Measurements from ENCODE around the gene GLIS1.
"Not testable (repeated sequence)": the region's sequence is repeated elsewhere in the genome, so short reads cannot be mapped to it uniquely, and the experiment has no call there.

The GLIS1 gene

DNA sequence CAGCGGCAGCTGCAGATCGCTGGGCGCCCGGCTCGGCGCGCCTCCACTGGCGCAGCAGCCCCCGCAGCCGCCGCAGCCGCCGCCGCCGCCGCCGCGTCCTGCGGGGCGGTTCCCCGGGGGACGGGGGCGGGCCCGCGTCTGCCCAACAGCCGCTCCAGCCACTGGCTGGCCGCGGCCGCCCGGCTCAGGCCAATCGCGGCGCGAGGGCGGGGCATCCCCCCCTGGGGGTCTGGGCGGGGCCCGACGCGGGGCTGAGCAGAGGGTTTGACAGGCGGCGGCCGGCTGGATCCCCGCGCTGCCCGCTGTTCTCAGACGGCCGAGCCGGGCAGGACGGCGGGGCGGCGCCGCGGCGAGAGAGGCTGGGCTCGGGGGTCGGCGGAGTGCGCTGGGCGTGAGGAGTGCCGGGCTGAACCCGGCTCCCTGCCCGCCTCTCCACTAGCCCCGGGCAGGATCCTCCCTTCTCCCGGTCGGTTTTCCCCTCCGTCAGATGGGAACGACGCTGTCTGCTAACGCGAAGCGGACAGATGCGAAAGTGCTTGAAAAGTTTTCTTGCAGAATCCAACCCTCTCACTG lies at the start of gene GLIS1:
Gene GLIS1 (minus strand): TSS at position 56 of the 573 bp plus-strand sequence. CDS start 1,100 bp downstream, outside the sequence.
- DNase-seq, result no peak

DNA sequence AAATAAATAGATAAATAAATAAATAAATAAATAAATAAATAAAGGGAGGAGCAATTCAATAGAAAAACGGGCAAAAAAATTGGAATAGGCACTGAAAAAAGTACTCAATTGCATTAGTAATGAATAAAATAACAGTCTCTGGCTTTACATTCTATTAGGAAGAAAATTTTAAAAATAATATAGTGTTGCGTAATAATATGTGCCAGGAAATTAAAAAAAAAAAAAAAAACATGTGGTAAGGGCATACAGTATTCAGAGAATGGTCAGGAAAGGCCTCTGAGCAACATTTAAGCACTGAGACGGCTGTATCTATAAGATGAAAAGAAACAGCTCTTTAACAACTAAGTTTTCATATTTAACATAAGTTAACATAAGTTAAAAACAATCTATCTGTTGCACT lies 48.7 kb upstream of the GLIS1 start:
- no peak for DNase-seq

DNA sequence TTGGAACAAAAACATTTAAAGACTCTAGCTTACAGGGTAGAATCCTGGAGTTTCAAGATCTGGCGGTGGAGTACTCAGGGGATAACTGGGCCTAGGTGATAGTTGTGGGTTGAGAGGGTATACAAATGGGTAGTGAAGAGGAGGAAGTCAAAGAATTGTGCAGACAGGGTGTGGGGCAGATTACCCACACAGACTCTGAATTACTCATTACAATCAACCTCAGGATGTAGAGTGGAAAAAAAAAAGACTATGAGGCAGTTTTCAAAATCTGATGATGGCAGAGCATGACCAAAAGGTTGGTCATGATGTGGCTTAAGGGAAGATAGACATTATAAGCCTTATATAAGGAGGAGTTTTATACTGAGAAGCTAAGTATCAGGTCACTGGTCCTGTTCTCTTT lies 44.1 kb upstream of the GLIS1 start:
- no peak for DNase-seq

DNA sequence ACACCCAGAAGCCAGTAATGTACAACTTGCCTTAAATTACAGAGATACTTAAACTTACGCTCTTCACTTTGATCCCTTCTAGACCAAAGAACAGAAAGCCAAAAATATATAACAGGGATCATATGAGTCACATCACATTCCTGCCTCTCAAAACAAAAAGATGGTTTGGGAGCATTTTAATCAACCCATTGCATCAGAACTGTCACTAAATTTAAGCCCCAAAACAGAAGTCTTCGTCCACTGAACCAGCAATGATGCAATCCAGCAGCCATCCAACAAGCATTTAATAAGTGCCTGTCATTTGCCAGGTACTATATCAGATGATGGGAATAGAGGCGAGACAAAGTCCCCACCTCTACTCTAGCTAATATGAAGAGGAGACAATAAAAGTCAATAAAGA lies 42.7 kb upstream of the GLIS1 start:
- no peak for DNase-seq

DNA sequence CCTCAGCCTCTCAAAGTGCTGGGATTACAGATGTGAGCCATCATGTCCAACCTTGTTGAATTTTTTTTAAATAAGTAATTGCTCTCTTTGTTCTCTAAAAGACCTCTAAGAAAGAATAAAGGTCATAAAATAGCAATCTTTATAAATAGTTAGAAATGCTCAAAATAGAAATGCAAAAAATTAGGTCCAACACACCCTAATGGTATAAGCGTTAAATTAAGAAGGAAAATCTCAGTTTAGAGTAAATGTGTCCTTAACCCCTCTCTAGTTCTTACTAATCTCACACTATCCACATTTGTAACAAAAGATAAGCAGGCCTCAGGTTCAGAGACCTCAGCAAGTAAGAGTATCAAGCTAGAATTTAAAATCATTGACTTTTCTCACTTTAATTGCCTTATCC lies 38.3 kb upstream of the GLIS1 start:
- DNase-seq, result no peak

DNA sequence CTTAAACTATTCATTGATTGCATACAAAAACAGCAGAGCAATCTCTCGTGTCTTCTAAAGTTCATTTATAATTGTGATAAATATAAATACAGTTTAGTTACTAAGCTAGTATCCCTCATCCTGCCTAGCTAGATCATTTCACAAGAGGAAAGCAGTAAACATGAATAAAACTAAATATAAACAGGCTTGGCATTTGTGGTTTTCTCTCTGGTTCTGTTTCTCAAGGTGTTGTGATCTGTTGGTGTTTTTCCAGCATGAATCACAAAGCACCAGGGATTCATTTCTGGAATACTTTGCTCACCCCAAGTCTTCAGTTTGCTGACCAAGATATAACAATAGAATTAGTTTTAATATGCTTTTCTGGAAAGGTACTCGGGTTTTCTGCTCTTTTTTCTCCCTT lies 32.7 kb upstream of the GLIS1 start:
- DNase-seq, result no peak

DNA sequence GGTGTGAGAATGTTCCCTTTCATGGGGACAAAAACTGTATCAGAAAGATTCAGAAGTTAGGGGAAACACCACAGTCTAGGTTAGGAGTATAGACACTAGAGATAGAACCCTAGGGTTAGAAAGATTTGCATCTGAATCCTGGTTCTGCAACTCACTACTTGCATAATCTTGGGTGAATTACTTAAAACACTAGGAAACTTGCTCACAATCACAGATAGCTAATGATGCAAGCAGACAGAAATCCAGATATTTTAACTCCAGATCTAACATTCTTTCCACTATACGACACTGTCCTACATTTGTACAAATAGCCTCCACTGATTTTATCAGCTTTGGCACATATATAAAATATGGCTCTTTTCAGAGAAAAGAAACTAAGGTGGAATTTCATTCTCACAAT lies 30.8 kb upstream of the GLIS1 start:
- DNase-seq, result no peak

DNA sequence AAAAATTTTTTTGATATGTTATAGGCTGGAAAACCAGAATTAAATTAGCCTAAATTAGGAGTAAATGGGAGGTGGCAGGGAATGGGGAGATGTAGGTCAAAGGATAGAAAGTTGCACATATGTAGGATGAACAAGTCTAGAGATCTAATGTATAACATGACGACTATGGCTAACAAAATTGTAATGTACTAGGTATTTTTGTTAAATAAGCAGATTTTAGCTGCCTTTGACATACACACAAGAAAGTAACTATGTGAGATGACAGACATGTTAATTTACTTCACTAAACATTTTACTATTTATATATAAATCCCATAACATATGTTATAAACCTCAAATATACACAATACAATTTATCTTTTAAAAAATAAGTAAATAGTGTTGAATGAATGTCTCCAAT lies 30.2 kb upstream of the GLIS1 start:
- no peak for DNase-seq

DNA sequence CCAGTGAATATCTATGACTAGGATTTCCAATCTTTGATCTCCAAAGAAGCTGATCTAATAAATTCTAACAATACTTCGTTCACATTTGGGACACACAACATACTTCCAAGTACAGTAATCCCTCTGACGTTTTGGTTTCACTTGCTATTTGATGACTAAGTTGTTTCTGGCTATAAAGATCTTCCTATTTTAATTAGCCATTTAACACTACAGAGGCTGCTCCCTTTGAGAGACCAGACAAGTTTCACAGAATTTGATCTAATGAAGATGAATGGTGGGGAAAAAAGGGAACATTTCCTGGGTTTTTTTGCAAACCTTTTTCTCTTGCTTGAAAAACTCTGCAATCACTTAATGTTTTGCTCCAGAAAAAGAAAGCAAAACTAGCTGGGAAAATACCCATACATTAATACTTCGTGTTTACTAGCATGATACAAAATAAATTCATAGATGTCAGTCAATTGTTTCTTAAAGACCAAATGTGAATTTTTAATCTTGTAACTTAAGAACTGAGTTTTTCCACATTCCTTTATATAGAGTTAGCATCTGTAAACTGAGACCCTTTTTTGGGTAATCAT lies 28.0 kb upstream of the GLIS1 start:
- DNase-seq, result no peak

DNA sequence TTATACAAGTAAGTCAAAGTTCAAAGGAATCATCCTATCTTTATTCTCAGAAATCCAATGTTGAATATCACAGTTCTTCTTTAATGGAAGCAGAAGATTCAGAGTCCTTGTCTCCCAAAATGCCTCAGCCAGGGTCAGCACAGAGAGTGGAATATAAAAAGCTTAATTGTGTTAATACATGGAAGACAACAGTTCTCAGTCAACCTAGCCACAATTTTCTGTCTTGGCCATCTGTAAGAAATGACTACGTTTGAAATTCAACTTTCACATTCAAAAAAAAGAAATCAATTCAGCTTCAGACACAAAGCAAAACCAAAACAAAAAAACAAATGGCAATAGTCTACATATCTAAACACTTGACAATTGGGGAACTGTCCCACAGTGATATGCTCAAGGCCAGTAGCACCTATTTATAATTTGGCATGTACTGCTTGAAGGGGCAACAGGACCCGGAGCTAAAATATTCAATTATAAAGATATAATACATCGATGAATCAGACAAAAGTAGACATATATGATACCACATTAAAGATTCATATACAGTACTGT lies 27.3 kb upstream of the GLIS1 start:
- DNase-seq, result no peak

DNA sequence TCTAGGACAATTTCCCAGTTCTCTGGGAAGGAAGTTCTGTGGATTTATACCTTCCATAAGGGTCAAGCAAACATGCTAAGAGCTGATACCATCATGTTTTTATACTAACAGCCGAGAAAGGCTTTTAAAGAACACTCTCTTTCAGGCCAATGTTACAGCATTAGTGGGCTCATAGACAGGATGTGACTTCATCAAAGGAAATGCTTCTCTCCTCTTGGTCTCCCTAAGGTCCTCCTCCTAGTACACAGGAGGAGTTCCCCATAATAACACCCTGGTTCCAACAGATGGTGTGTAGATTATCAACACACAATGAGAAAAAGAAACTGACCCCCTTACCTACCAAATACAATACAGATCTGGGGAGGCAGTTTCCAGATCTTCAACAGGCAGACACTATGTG lies 26.7 kb upstream of the GLIS1 start:
- no peak for DNase-seq

DNA sequence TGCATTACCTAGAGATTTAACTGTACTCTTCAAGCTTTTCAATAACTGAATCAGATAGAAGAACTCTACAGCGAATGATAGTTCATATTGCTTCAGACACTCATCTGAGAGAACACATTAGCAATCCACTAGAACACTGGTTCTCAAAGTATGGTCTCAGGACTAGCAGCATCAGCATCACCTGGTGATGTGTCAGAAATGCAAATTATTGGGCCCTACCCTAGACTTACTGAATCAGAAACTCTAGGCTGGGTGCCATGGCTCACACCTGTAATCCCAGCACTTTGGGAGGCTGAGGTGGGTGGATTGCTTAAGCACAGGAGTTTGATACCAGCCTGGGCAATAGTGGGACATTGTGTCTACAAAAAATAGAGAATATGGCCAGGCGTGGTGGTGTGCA lies 24.9 kb upstream of the GLIS1 start:
- DNase-seq, result no peak

DNA sequence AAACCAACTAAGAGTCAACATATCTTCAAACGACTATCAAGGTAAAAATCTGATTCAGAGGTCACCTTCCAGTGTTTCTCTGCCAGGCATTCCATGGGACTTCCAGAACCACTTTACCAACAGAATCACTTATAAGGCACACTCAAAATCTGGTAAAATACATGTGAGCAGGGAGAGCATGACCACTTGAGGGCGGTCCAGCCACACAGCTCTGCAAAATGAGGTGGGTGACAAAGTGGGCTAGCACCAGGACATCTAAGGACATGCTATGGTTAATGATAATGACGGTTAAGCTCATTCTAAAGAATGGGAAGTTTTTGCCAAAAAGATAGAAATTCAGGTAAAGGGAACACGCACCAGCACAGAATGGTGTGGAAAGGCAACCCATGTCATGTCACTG lies 24.5 kb upstream of the GLIS1 start:
- DNase-seq, result no peak

DNA sequence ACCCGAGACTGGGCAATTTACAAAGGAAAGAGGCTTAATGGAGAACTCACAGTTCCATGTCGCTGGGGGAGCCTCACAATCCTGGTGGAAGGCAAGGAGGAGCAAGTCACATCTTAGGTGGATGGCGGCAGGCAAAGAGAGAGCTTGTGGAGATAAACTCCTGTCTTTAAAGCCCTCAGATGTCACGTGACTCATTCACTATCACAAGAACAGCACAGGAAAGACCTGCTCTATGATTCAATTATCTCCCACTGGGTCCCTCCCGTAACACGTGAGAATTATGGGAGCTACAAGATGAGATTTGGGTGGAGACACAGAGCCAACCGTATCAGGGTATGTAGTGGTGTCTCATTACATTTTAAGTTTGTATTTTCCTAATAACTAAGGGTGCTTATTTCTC lies 21.5 kb upstream of the GLIS1 start:
- DNase-seq, result not testable (repeated sequence)

DNA sequence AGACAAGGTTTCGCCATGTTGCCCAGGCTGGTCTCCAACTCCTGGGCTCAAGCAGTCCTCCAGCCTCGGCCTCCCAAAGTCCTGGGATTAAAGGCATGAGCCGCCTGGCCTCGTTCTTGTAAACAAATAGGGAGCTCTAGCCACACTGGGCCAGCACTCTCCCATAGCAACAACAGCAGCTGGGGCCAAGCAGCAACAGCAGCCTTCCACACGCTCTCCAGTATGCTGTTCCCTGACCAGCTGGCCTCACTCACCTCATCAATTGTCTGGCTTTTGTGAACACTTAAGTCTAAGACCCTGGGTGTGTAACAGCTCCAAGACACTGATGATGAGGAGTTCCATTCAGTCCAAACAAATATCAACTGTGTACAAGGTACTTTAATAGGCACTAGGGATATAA lies 16.9 kb upstream of the GLIS1 start:
- no peak for DNase-seq

DNA sequence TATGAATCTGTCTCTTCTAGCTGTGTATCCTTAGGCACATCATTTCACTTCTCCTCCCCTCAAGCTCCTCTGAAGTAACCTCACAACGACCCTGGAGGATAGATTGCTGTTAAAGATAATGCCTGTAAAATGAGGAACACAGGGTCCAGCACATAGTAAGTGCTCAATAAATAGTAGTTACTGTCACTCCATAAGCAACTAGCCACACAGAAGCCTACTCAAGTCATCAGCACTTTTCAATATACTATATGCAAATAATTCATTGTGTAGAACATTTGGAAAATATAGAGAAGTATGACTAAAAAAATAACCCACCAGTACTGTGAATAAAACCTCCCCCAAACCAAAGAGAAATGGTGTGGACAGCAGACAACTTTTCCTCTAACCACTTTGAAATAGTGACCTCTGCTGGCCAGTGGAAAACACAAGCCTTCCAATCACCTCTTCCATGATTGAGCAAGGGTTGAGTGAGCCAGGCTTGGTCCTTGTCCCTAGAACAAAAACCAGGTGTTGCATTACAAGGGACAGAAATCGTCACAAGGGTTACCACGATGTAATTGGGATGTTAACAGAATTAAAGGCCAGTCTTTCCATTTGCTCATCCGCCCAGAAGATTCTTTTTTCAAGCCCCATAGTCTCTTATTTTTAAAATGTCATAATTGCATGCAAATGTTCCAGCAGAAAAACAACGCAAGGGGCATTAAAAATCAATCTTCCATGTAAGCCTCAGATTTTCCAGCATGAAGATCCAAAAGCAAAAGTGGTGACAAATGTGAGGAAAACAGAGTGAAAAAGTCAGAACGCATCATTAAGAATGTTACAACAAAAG lies 15.7 kb upstream of the GLIS1 start:
- DNase-seq, result no peak

DNA sequence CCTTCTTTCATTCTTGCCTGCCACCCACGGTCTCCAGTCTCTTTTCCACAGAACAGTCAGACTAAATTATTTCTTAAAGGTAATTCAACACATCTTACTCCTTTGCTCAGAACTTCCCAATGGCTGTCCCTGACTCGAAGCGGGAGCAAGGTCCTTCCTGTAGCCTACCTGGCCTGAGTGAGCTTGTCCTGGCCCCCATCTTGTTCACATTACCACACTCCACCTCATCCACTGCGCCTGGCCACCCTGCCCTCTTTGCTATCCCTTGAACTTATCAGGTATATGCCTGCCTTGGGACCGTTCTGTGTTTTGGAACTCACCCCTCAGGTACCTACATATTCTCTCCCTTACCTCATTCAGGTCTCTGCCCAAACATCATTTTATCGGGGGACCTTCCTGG lies 13.3 kb upstream of the GLIS1 start:
- no peak for DNase-seq

DNA sequence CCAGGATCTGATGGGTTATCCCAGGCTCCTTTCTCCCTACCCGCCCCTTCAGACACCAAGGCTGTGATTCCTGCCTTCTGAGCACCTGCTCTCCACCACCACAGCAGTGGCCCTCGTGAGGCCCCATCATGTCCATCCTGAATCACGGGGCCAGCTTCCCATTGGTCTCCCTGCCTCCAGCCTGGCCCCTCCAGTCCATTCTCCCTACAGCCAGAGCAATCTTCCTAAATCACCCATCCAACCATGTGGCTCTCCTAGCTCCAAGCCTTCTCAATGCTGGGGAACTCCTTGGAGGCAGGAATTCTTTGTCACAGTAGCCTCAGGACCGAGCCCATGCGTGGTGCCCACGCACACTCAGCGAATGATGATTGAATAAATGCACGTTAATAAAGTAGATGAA lies 8.9 kb upstream of the GLIS1 start:
- no peak for DNase-seq

DNA sequence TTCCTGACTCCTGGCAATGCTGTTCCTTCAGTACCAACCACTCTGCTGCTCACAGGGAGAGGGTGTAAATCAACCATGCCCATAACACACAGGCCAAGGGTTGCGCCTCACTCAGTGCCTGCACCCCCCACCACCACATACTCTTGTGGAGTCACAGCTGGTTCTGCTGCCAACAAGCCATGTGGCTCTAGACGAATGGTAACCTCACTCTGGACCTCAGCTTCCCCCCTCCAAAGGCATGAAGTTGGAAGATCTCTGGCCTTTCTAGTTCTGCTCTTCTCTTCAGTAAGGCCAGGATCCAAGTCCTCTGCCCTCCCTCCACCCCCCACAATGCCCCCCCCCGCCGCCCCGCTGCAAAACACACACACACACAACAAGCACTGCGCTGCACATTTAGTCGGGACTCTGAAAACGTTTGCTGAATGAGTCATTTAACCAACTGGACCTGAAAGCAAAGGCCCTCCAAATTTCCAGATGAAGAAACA lies 1.7 kb upstream of the GLIS1 start:
- DNase-seq, result no peak

DNA sequence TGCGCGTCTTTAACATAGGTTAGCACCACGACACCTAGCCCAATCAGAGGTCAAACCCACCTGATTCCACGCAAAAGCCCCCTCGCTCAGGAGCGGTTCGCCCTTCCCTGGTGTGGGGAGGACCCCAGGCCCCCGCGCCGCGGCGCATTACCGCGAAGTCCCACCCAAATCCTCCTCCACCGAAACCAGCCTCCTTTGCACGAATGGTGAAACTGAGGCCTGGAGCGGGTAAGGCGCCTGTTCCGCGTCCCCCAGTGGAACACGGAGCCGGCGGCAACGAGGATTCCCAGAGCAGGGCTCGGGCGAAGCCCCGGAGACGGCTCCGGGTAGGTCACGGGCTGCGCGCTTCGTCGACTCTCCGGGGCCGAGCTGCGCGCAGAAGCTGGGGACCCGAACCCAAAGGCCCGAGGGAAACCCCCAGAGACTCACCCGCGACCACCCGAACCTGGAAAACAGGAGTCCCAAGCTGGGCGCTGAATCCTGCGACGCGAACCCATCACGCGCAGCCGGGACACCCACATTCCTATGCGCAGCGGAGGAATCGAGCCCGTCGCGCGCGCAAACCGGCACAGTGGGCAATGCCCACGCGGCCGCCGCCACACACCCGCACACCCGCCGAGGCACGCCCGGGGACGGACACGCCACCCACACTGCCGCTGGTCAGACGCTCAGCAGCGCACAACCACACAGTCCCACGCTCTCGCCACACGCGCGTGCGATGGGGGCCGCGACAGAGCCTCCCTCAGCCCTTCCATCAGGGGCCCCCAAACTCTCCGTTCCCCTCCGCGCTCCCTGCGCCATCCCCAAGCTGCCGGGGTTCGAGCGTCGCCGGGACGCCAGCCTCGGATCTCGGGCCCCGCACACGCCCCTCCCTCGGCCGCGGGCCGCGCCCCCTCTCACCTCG lies 507 bp downstream of the GLIS1 start:
- no peak for DNase-seq

DNA sequence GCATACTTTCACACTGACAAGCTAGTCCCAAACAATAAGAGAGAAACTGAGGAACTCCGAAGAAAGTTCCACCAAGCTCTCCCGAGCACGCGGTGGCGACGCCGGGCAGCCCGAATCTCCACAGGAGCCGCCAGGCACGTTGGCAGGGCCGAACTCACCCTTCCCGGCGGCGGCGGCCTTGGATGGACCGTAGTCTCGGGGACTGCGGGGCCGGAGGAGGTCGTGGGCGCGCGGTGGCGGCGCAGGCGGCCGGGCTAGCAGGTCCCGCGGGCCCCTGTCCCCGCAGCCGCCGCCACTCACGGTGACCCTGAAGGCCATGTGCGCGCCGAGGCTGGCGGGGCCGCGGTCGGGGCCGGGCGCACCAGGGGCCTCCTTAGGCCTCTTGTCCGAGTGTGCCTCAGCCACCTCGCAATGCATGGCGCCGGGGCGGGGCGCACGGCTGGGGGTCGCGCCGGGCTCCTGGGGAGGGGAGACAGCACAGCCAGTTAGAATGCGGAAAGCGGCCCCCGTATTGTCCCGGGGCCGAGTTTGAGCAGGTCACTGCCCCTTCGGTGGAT lies 1.2 kb downstream of the GLIS1 start:
- no peak for DNase-seq

DNA sequence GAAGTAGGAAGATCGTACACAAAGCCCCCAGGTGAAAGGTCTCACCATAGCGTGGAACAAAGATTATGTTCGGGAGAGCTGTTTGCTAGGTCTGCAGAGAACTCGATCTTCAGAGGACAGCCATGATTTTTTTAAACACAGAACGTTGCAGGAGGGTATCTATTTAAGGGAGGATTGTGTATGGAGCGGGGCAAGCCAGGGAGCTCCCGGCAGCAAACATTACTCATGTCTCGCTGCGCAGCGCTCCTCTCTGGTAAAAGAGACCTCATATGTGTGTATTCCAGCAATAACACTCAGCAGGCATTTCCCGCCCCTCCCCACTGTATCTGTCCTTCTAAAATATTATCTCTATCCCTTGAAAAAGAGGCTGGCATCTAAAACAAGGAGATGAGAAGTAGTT lies 2.7 kb downstream of the GLIS1 start:
- no peak for DNase-seq

DNA sequence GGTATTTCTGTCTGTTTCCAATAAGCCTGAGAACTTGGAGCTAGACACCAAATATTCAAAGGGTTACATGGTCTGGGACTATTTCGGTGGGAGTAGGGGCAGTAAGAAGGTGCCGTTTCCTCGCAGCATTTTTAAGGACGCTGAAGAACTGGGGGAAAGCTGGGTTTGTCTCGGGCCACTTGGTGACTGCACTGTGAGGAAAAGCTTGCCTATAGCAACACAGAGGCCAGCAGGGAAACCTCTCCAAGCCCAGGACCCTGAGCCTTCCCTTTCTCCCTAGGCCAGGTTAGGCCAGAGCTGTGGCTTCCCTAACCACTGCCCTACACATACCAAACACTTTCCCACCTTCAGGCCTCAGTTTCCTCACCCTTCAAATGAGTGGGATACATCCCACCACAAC lies 3.3 kb downstream of the GLIS1 start:
- DNase-seq, result no peak
